Measurements from ENCODE around the gene ACTC1. TPM values are rescaled to one million over a fixed set of nuclear protein-coding genes. Genes with fewer than 3 reads are reported as not detected.
"Not testable (repeated sequence)": the region's sequence is repeated elsewhere in the genome, so short reads cannot be mapped to it uniquely, and the experiment has no call there.

ACTC1 gene
- polyA plus RNA-seq (ENCODE audit: insufficient read length in 4 of 4) = 1 to 10 TPM; 1.1 to 1.7 (median 1.6) TPM

DNA sequence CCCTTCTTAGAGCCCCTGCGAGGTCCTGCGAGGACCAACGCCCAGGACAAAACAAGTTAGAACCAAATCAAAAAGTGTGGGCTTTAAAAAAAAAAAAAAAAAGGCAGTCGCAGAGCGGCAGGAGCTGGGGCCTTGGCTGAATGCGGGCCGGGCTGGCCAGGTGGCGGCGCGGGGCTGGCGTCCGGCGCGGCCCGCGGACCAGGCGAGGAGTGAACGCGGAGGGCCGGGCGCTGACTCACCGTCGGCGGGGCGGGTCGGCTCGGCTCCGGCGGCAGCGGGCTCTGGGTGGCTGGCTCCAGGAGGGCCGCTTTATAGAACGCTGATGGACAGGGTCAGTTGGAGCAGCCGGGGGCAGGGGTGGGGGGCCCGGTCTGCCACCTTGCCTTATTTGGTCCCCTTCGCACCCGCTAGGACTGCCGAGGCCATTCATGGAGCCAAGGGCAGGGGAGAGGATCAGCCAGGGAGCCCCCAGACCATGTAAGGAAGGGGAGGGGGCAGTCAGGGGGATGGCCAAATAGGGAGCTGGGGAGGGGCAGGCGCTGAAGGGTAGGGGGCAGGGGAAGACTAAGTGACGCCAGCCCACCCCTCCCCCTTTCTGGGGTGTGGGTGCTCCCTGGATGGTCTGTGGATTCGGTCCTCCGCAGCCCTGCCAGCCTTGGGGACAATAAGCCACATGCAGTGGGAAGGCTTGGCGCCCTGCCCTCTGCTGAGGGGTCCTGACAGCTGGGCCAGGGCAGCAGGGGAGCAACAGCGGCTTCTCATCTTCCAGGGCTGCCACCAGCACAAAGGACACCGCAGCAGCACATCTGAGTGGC lies at the start of gene ACTC1:
TSS of gene ACTC1 (minus strand) at position 283 of the 815 bp plus-strand sequence. CDS start 741 bp downstream, outside the sequence.
- DNase-seq (ENCODE audit: low read depth in 4 of 4, low spot score in 3 of 4) = no peak

DNA sequence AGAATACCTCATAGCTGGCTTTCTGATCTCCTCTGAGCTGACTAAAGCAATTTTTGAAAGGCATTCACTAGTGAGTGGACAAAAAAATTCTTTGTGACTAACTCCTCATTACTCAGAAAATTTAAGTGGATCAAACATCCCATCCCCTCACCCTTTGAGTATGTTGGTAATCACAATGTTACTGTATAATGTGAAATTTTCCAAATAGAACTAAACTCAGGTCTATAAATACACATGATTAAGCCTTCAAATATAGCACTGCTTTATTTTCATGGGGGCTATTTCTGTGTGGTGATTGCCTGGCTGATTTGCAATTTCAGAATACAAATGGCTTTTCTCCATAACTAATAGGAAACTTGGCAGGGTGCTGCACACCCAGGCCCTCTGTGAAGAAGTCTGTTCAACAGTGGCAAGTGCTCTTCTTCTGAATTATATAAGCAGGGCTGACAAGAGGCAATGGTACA lies 45.9 kb upstream of the ACTC1 start:
- no peak for DNase-seq (ENCODE audit: low read depth in 4 of 4, low spot score in 3 of 4)

DNA sequence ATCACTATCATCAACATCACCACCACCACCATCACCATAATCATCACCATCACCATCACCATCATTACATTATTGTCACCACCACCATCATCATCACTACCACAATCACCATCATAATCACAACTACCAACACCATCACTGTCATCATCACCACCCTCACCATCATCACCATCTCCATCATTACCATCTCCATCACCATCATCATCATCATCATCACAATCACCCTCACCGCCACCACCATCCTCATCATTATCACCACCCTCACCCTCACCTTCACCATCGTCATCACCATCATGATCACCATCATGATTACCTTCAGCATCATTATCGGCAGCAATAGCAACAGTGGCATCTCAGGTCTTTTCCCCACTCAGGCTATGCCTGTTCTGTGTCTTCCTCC lies 42.9 kb upstream of the ACTC1 start:
- no peak for DNase-seq (ENCODE audit: low read depth in 4 of 4, low spot score in 3 of 4)

DNA sequence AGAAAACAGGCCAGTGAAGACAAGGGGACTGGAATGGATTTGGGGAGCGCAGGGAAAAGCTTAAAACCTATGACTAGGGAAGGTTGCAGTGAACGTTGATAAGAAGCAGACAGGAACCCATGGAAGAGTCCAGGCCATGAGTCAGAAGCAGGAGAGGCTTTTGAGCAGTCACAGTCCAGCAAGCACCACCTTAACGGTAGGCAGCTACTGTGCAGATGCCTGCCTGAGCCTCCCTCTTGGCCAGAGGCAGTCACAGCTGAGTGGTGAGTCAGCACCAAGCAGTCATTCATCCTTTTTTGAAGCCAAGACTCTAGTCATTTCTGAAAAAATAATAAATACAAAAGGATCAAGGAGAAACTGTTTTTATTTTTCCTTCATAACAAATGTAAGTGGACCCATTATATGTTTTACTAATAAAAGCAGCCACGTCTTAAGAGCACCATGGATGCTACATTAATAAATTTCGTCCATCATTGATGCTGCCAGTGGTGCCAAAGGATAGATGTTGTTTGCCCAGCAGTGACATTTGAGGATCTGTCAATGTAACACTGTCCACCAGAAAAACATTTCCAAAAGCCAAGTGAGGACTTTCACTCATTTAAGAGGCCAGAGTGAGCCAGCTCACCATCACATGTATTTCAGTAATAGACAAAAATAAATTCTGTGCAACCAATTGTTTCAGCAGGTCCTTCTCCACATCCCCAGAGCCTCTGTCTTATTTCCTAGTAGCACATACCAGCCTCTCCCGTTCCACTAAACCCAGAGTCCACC lies 42.1 kb upstream of the ACTC1 start:
- DNase-seq (ENCODE audit: low read depth in 4 of 4, low spot score in 3 of 4) = no peak

DNA sequence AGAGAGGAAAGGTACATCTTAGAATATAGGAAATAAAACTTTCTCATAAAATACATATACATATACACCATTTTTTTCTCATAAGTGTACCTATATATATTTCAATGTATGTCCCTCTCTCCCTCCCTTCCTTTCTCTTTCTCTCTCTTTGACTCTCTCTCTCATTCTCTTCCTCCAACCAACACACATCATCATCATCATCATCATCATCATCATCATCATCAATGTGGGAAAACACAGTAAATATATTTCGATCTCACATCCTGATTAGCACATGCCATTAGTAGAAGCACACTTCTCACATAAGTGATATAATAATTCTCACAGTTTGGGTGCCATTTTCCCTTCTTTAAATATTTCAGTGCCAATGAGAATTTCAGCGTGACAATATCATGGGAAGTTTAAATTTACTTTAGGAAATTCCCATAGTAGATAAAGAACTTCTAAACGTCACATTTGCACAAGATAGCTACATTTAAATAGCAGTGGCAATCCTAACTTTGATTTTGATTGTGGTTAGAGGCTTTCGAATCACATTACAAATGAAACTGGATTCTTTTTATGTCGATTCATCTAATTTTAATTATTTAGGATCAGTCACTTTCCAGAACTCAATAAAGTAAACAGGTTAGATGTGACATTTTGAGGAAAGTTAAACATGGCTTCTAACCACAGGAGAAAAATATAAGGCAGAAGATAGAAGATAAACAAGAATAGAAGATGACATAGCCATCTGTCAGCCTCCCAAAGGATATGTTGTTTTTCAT lies 33.0 kb upstream of the ACTC1 start:
- DNase-seq (ENCODE audit: low read depth in 4 of 4, low spot score in 3 of 4) = no peak

DNA sequence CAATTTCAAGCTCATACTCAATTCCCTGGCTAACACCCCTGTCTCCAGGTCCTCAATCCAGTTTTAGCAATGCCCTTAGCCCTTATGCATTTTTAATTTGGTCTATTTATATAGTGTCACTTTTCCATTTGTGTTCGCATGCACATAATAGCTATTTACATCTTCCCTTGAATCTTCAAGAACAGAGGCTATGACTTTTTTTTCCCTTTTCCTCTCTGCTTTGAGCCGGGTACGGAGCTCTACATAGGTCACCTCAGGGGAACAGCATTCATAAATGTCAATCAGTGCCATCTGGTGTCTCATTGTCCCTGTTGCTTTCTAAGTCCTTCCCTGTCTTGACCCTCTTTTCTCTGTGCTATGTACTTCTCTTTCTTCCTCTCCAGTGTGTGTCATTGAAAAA lies 26.5 kb upstream of the ACTC1 start:
- no peak for DNase-seq (ENCODE audit: low read depth in 4 of 4, low spot score in 3 of 4)

DNA sequence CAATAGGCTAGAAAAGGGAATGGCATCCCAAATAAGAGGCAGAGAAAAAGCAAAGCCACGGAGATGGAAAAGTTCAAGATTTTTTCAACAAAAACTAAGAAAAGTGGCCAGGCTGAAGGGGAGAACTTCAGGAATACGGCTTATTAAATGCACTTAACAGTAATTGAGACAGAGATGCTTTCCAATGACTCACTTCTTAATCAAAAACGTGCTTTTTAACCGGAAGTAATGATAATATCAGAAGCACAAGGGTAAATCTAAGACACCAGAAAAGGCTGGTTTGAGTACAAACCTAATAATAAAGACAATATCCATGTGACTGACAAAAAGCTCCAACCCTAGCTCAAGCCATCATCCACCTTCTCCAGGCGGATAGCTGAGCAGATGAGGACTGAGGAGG lies 24.8 kb upstream of the ACTC1 start:
- no peak for DNase-seq (ENCODE audit: low read depth in 4 of 4, low spot score in 3 of 4)

DNA sequence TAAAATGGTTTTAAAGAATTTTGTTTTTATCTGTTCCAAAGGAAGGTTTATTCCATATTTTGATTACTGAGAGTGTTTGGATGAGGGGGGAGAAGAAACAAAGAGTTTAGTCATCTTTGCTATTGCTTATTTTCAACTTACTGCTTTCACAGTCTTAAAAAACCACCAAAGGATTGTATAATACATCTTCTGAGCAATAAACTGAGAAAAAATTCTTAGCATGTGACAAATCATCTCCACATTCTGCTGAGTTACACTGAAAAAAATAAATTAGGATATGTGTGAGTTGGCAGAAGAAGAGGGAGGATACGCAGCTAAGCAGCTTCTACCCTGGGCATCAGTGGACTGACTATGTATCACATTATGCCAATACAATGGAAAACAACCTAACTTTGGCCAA lies 23.2 kb upstream of the ACTC1 start:
- DNase-seq (ENCODE audit: low read depth in 4 of 4, low spot score in 3 of 4) = no peak

DNA sequence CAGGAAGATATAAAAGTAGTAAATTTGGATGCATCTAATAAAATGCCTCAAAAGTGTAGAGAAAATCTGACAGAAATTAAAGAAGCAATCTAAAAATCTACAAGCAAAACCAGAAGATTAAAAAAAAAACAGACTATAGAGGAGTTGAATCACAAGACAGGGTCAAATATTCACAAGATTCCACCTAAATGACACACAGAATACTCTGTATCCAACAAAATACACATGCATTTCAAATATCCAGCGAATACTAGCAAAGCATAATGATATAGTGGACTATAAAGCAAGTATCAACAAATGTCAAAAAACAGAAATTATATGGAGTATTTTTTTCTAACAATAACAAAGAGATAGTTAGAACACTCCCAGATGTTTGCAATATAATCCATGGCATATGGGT lies 20.5 kb upstream of the ACTC1 start:
- no peak for DNase-seq (ENCODE audit: low read depth in 4 of 4, low spot score in 3 of 4)

DNA sequence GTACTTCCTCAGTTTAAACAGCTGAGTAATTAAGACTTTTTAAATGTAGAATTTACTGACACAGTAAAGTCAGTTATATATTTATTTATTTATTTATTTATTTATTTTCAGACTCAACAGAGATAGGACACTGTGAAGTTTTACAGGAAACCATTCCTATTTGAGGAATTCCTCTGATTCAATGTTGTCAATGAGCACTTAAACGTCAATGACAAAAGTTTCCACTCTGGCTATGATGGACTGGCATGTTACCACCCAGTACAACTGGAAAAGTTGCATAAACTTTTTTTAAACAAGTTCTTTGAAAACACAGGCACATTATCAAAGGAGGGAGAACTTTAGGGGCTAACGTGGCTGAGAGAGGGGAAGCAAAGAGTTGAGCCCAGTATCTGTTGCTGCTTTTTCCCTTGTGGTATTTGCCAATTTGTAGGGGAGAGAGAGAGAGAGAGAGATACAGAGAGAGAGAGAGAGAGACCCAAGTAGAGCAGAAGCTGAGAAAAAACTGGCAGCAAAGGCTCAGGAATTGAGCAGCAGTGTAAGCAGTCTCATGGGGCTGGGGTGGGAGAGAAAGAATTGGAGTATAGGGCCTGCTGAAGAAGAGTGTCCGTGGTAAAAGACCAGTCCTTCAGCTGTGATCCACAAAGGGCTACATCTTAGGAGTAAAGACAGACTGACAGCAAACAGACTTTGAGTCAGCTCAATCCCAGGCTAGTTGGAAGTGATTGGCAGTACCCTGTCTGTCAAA lies 18.3 kb upstream of the ACTC1 start:
- no peak for DNase-seq (ENCODE audit: low read depth in 4 of 4, low spot score in 3 of 4)

DNA sequence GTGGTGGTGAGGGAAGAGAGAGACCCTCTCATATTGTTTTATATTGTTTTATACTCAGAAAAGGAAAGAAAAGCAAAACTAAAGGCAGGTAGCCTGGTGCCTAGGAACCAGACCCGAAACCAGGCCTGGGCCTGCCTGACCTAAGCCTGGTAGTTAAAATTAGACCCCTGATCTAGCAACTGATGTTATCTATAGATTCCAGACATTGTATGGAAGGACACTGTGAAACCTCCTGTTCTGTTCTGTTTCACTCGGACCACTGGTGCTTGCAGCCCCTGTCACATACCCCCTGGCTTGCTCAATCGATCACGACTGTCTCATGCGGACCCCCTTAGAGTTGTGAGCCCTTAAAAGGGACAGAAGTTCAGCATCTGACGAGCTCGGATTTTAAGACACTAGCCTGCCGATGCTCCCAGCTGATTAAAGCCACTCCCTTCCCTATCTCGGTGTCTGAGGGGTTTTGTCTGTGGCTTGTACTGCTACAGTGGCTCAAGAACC lies 17.6 kb upstream of the ACTC1 start:
- DNase-seq (ENCODE audit: low read depth in 4 of 4, low spot score in 3 of 4) = not testable (repeated sequence)

DNA sequence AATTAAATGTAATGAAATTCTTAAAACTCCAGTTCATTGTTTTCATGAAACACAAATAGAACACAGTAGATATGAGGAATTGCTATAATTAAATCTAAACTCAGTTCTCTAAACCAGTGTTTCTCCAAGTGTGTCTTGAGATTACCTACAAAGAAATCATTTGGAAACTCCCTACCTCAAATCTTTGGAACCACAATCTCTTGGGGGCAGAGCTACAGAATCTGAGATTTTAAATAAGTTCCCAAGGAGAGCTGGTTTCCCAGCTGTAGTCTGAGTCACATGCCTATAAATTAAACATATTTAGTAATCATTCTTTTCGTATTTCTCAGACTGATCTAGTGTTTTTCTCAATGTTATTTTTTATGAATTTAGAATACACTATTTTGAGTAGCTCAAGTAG lies 17.0 kb upstream of the ACTC1 start:
- no peak for DNase-seq (ENCODE audit: low read depth in 4 of 4, low spot score in 3 of 4)

DNA sequence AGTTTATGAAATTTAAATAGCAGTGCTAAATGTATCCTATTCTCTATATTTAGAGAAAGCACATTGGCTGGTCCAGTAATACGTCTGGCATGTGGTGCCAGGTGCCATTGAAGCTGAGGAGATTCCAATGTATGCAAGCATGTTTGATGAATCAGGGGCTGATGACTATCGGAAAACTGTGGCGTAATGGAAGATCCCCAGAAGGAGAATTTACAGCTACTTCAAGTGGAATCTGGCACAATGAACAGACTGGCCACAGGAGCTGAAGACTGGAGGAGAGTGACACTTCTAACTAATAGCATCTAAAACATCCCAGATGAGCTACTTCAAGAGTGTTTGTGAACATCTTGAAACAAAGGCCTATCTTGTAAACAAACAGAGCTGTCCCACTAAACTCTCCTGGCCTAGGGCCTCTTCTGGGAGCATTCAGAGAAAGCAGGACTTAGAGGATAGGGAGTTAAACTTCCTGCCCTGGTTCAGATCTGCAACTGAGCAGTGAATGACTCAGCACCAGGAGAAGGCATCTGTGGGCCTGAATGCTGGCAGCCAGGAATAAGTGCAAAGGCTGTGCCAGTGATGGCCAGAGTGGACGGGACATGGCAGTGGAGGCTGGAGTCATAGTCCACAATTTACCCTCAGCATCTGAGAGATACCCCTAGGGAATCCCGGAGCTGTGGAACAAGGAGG lies 15.2 kb upstream of the ACTC1 start:
- no peak for DNase-seq (ENCODE audit: low read depth in 4 of 4, low spot score in 3 of 4)

DNA sequence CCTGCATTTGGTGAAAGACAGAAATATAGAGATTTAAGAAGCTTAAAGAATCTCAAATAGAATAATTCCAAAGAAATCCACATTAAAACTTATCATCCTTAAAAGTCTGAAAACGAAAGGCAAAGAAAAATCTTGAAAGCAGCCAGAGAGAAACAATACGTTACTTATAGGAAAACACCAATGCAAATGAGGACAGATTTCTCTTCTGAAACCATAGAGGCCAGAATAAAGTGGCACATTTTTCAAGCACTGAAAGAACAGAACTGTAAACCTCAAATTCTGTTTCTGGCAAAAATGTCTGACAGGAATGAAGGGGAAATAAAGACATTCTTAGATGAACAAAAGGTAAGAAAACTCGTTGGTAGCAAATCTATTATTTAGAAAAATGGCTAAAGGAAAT lies 13.8 kb upstream of the ACTC1 start:
- DNase-seq (ENCODE audit: low read depth in 4 of 4, low spot score in 3 of 4) = no peak

DNA sequence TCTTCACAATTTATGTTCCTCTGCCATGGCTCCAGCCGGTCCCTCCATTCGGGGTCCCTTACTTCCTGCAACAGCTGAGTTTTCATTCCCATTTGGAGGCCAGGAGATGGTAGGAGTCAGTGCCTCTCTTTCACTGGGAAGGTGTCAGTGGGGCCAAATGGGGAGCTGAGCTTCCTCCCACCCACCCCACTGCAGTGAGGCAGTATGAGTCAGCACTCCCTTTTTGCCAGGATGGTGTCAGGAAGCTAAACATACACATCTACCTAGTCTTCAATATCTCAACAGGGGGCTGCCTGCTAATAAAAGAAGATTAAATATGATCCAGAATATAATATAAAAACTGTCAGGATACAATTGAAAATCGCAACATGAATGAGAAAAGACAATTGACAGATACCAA lies 12.7 kb upstream of the ACTC1 start:
- DNase-seq (ENCODE audit: low read depth in 4 of 4, low spot score in 3 of 4) = no peak

DNA sequence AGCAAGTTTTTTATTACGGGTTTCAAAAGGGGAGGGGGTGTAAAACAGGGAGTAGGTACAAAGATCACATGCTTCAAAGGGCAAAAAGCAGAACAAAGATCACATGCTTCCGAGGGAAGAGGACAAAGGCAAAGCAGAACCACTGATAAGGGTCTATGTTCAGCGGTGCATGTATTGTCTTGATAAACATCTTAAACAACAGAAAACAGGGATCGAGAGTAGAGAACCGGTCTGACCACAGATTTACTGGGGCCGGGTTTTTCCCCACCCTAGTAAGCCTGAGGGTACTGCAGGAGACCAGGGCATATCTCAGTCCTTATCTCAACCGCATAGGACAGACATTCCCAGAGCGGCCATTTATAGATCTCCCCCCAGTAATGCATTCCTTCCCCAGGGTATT lies 11.9 kb upstream of the ACTC1 start:
- DNase-seq (ENCODE audit: low read depth in 4 of 4, low spot score in 3 of 4) = not testable (repeated sequence)

DNA sequence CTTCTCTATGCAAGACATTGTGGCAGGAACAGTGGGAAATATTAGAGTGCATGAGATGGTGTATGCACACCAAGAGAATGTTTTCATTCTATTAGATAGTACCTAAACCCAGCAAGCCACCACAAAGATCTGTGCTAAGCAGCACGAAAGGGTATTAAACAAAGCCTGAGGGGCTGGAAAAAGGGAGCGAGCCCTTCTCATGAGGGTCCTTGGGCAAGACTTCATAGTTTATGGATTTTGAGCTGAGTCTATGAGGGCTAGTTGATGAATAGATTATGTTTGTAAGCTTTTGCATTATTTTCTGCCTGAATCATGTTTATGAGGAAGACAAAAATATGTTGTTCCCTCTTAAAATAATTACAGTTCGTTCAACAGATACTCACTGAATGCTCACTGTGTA lies 9.4 kb upstream of the ACTC1 start:
- DNase-seq (ENCODE audit: low read depth in 4 of 4, low spot score in 3 of 4) = no peak

DNA sequence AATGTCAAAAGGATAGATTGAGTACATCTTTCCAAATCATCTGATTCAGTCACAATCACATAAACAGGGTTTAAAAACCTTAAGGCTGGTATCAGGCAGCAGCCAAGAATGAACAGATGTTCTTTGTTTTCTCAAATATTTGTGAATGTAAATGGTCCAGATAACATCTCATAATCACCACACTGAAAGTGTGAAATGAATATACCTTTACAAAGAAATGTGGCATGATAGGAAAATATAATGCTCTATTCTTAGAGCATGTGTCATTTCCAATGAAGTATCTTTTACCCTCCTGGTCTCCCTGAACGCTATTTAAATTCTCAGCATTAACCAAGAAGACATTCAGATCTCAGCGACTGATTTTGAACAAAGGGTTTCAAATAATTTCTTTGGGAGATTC lies 8.8 kb upstream of the ACTC1 start:
- no peak for DNase-seq (ENCODE audit: low read depth in 4 of 4, low spot score in 3 of 4)
